HG03342 (cell line): ENCODE results near the gene ELOVL5.

Experiments used
- ATAC-seq: cut with Tn5 transposase; IDR thresholded peaks from one replicate; pipeline ENCODE4 v1.9.1; 2021; ENCODE audit warnings: mild to moderate bottlenecking, moderate library complexity; ENCODE audit not compliant: unreplicated experiment

The ELOVL5 gene

DNA sequence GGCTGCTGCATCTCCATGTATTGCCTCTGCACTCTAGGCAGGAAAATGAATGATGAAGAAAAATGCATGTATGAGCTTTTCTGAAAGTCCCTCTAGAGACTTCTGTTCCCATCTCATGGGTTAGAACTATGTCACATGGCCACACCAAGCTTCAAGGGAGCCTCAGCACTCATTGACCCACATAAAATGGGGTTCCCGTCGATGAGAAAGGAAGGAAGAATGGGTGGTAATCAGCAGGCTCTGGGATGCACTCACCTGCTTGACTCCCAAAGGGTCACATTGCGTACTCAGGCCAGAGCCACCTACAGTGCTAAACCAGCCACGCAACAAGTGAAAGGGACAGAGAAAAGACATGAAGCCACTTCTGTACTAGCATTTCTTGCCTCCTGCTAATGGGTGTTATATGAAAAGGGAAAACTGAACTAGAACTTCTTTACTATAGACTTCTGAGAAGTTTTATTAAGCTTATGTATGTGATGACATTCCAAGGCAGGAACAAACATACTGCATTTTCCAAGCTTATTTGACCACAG lies 104.3 kb downstream of the ELOVL5 start:
- ATAC-seq = no peak

DNA sequence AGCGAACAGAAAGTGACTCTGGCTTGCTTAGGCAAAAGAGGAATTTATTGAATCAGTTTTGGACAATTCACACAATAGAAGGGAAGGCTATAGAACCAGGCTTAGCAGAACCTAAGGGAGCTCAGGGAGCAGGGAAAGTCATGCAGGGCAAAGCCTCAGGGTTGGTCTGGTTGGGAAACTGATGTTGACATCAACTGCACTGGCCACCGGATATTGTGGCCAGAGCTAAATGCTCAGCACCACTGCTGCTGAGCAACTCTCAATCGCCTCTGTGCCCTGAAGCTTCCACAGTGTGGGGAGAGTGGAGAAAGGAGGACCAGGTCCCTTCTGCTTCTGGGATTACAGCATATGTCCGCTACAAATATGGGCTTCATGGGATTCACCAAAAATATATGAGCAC lies 106.8 kb downstream of the ELOVL5 start:
- ATAC-seq = no peak

DNA sequence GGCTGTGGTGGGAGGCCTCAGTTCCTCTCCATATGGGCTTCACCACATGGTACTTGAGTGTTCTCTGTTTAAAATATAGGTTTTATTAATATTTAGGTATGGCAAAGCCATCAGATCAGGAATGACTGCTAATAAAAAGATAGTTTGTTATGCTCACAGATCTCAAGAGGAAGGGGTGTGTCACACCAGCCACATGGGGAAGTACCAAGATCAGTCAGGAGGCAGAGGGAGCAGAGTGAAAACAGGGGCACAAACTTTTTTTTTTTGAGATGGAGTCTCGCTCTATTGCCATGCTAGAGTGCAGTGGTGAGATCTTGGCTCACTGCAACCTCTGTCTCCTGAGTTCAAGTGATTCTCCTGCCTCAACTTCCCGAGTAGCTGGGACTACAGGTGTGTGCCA lies 108.0 kb downstream of the ELOVL5 start:
- ATAC-seq = no peak

DNA sequence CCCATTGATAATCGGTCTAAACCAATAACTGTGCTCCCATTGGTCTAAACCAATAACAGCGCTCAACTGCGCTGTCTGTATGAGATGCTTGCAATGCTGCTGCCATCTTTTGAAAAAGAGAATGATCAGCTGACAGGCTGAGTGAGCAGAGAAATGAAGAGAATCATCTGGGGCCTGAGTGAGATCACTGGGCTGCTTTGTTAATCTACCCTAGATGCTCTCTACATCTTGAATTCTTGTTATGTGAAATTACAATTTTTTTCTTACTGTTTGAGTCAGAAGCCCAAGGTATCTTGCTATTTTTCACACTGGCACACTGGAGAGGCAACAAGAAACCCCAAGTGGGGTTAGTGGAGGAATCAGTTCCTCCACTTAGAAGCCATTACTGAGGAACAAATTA lies 108.6 kb downstream of the ELOVL5 start:
- ATAC-seq = no peak

DNA sequence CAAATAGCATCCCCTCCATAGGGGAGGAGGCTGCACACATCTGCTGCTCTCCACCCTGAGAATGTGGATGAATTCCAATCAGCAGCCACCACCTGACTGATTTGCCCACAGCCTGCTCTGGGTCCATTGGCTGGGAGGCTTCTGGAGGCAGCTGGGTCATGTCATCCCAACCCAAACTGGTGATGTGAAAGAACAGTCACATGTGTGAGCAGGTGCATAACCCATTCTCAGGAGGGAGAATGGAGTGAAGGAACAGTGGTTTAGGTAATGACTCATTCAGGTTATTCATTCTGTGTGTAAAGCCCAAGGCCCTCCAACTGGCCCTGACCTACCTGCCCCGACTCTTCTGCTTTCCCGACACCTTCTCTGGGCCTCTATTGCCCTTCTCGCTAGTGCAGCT lies 109.2 kb downstream of the ELOVL5 start:
- ATAC-seq = peak; percentile 50

DNA sequence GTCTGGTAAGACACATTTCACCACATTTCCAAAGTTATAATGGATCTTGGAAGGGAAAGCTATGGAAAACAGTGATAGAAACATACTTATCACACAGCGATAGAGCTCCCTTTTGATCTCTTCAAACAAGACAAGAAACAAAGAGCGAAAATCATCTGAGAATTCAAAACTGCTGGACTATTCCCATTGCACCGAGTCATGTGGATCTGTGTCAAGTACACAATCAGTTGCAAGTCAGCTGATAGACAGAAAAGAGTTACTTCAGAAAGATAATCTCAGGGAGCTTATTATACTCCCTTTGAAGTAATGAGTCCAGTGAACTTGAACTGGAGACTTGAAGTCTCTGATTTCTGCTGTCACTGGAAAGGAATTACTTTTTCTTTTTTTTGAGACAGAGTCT lies 110.4 kb downstream of the ELOVL5 start:
- no peak for ATAC-seq

DNA sequence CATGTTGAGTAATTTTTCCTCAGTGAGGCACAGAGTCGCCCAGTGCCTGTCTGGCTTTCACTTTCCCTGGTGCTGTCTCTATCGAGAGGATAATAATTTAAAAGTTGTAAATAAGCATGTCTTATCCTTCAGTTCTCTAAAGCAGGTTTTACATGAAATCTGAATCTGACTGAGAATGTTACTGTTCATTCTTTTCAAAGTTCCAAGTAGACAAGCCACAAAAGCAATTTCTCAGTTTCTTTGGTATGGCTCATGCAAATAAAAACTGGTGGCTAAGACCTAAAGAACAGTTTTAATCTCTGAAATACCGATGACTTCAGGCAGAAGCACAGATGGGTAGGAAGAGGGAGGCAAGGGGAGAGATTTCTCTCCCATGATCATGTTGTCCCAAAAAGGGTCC lies 112.5 kb downstream of the ELOVL5 start:
- peak; percentile 27 for ATAC-seq

DNA sequence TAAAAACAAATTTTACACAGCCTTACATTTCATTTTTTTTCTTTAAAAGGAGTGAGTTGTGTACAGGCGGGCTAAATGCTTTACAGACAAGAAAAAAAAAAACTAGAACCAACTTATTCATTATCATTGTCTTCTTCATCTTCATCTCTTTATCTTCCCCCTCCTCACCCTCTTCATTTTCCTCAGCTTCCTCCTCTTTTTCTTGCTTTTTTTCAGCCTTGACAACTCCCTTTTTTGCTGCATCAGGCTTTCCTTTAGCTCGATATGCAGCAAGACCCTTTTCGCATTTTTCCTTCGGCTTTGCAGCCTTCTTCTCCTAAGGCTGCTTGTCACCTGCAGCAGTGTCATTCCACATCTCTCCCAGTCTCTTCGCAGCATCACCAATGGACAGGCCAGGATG lies 113.2 kb downstream of the ELOVL5 start:
- ATAC-seq = no peak

DNA sequence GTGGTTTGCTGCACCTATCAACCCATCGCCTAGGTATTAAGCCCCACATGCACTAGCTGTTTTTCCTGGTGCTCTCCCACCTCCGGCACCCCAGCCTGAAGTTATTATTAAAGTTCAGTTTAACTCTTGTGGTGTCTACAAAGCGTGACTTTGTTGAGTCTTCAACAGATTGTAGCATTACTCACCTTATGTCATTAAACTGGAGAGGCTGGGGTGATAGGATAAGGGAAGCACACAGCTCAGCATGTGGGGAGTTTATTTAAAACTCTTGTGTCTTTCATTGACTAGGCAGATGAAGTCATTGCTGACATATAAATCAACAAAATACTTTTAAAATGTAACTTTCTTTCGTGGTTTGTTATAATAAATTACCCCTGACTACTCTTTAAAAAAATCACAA lies 115.4 kb downstream of the ELOVL5 start:
- ATAC-seq = no peak

DNA sequence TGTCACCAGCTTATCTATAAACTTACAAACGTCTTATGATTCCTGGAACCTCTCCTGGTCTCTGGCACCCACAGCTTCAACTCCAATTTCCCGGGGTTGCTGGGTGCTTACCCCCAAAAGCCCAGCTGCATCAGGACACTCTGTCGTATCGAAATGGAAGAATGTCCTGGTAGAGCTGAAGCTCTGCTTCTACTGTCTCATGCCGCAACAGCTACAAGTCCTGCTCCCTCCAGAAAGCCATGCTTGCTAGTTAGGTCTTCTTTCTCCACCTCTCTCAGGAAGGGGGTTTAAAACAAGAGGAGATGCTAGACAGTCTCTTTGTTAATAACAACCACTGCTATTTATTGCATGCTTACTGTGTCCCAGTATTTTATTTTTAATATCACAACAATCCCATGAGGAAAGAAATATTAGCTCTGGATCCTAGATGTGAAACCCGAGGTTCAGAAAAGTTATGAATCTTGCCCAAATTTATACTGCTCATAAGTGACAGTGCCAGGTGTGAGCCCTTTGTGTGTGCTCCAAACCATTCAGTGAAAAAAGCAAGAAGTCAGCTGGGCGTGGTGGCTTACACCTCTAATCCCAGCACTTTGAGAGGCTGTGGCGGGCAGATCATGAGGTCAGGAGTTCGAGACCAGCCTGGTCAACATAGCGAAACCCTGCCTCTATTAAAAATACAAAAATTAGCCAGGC lies 117.8 kb downstream of the ELOVL5 start:
- ATAC-seq = no peak

DNA sequence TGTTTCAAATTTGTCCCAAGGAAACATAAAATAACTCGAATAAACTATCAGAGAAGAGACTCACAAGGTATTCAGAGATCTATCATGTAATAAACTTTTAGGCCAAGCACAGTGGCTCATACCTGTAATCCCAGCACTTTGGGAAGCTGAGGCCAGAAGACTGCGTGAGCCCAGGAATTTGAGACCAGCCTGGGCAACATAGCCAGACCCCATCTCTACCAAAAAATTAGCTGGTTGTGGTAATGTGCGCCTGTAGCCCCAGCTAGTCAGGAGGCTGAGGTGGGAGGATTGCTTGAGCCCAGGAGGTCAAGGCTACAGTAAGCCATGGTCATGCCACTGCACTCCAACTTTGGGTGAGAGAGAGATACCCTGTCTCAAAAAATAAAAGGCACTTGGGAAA lies 120.9 kb downstream of the ELOVL5 start:
- ATAC-seq = no peak

DNA sequence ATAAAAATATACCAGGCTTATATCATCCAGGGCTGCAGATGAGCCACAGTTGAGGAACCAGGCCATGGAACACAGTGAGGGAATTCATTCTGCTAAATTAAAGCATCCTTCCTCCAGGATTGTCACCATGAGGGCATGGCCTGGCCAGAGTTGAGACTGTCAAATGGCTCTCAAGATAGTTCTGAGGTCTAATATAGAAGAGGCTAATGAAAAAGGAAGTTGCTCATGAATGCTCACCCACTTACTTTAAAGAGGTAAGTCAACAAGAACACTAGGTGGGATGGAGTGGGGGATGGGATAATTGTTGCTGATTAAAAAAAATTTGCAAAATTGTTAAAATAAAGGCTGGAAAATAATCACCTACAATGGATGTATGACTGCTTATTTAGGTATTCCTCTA lies 128.1 kb downstream of the ELOVL5 start:
- ATAC-seq = no peak
